HepG2 (cell line): ENCODE results near the gene TNP2. TPM values are rescaled to one million over a fixed set of nuclear protein-coding genes. Genes with fewer than 3 reads are reported as not detected.
A peak's percentile ranks its signal among the peaks of the same experiment; 100 is the strongest.

Experiments used
- EEA1 ChIP-seq: sonication (generic); formaldehyde crosslinking; IDR thresholded peaks from 2 replicates; pipeline ENCODE4 v1.5.1; 2020; ENCODE audit warnings: mild to moderate bottlenecking, missing genetic modification reagents, borderline replicate concordance
- EHMT2 ChIP-seq: fragments of 200-600 bp; sonication (generic); IDR thresholded peaks from 2 replicates; pipeline ENCODE4 v1.7.0; 2017; ENCODE audit warnings: antibody characterized with exemption, low read depth, low read length, borderline replicate concordance
- EP300 ChIP-seq, 3 experiments: sonication (generic) in 1 of 3; formaldehyde crosslinking in 1 of 3; IDR thresholded peaks; 2 replicates each; pipeline versions ENCODE4 v1.5.1 to v1.6.1; 2011 to 2020; ENCODE audit warnings: low read depth in 2 of 3, low read length in 2 of 3, borderline replicate concordance in 1 of 3, improper control_type of control experiment in 1 of 3, mild to moderate bottlenecking in 1 of 3, missing genetic modification reagents in 1 of 3, moderate library complexity in 1 of 3
- FOXA3 ChIP-seq: IDR thresholded peaks from 2 replicates; pipeline ENCODE4 v1.6.1; 2016; ENCODE audit warnings: missing genetic modification reagents, missing compliant biosample characterization
- GLMP ChIP-seq: sonication (generic); formaldehyde crosslinking; IDR thresholded peaks from 2 replicates; pipeline ENCODE4 v1.9.0; 2021; ENCODE audit warnings: missing genetic modification reagents, mild to moderate bottlenecking, borderline replicate concordance
- IRF1 ChIP-seq: sonication (generic); formaldehyde crosslinking; IDR thresholded peaks from 2 replicates; pipeline ENCODE4 v1.4.0; 2020; ENCODE audit warnings: low read depth, mild to moderate bottlenecking, missing genetic modification reagents
- MAFK ChIP-seq, 2 experiments: IDR thresholded peaks in 1 of 2; conservative IDR thresholded peaks in 1 of 2; 2 replicates each; pipeline ENCODE4 v1.6.1; 2011; ENCODE audit warnings: improper control_type of control experiment in 2 of 2, low read length in 2 of 2
- NCOA5 ChIP-seq: sonication (generic); formaldehyde crosslinking; IDR thresholded peaks from 2 replicates; pipeline ENCODE4 v1.4.0; 2020; ENCODE audit warnings: missing genetic modification reagents
- NCOR1 ChIP-seq: fragments of 200-600 bp; sonication (generic); IDR thresholded peaks from 2 replicates; pipeline ENCODE4 v1.7.0; 2017; ENCODE audit warnings: antibody characterized with exemption, low read length, borderline replicate concordance
- NR0B2 ChIP-seq: sonication (generic); formaldehyde crosslinking; IDR thresholded peaks from 2 replicates; pipeline ENCODE4 v1.4.0; 2020; ENCODE audit warnings: mild to moderate bottlenecking, missing genetic modification reagents
- ONECUT2 ChIP-seq: sonication (generic); formaldehyde crosslinking; IDR thresholded peaks from 2 replicates; pipeline ENCODE4 v1.4.0; 2020; ENCODE audit warnings: missing genetic modification reagents
- RAD21 ChIP-seq: fragments of 450-650 bp; formaldehyde crosslinking; IDR thresholded peaks from 2 replicates; pipeline ENCODE4 v1.5.0; 2020; ENCODE audit warnings: mild to moderate bottlenecking
- RCOR2 ChIP-seq: IDR thresholded peaks from 2 replicates; pipeline ENCODE4 v1.6.1; 2016; ENCODE audit warnings: missing biosample characterization, missing genetic modification reagents
- SCMH1 ChIP-seq: sonication (generic); formaldehyde crosslinking; IDR thresholded peaks from 2 replicates; pipeline ENCODE4 v1.9.0; 2021; ENCODE audit warnings: missing genetic modification reagents, mild to moderate bottlenecking, borderline replicate concordance
- TBP ChIP-seq: sonication (generic); formaldehyde crosslinking; IDR thresholded peaks from 2 replicates; pipeline ENCODE4 v1.5.0; 2020; ENCODE audit warnings: missing genetic modification reagents
- YEATS2 ChIP-seq: sonication (generic); formaldehyde crosslinking; IDR thresholded peaks from 2 replicates; pipeline ENCODE4 v1.4.0; 2020; ENCODE audit warnings: missing genetic modification reagents, borderline replicate concordance
- ZMYM2 ChIP-seq: sonication (generic); formaldehyde crosslinking; IDR thresholded peaks from 2 replicates; pipeline ENCODE4 v1.8.0; 2022; ENCODE audit warnings: mild to moderate bottlenecking, missing genetic modification reagents
- ZNF264 ChIP-seq: sonication (generic); formaldehyde crosslinking; IDR thresholded peaks from 2 replicates; pipeline ENCODE4 v1.4.0; 2020; ENCODE audit warnings: missing genetic modification reagents
- ZNF280D ChIP-seq: sonication (generic); formaldehyde crosslinking; IDR thresholded peaks from 2 replicates; pipeline ENCODE4 v1.5.1; 2020; ENCODE audit warnings: mild to moderate bottlenecking, missing genetic modification reagents
- ZNF354B ChIP-seq: sonication (generic); formaldehyde crosslinking; IDR thresholded peaks from 2 replicates; pipeline ENCODE4 v1.8.0; 2022; ENCODE audit warnings: mild to moderate bottlenecking, missing genetic modification reagents
- ZNF576 ChIP-seq: sonication (generic); formaldehyde crosslinking; IDR thresholded peaks from 2 replicates; pipeline ENCODE4 v1.4.0; 2020; ENCODE audit warnings: mild to moderate bottlenecking, missing genetic modification reagents
- ZSCAN25 ChIP-seq: sonication (generic); formaldehyde crosslinking; IDR thresholded peaks from 2 replicates; pipeline ENCODE4 v1.8.0; 2022; ENCODE audit warnings: mild to moderate bottlenecking, missing genetic modification reagents
- polyA plus RNA-seq, 8 experiments: library from polyadenylated mRNA; depleted of rRNA in 3 of 8; stranded (reverse) in 7 of 8; unstranded in 1 of 8; fragments of >200 nt; fragmentation: Illumina TruSeq in 4 of 8; extraction: Trizol in 4 of 8; gene quantifications; 2 replicates each; pipeline versions ENCODE4 v1.2.1 to v1.2.3, GENCODE V29; 2011 to 2016; ENCODE audit warnings: low read depth in 4 of 8, missing spikeins in 1 of 8, mixed read lengths in 1 of 8; ENCODE audit not compliant: insufficient read depth in 1 of 8
- total RNA-seq, 5 experiments: library from RNA; depleted of rRNA; stranded (reverse); fragments of >200 nt; fragmentation: Illumina TruSeq; extraction: Trizol; gene quantifications; 2 replicates each; pipeline ENCODE4 v1.2.3, GENCODE V29; 2016; ENCODE audit warnings: low read depth in 1 of 5

TNP2 gene
- total and polyA plus RNA-seq, 2 of the 13 experiments (the other 11 are each of a cell fraction or from before 2014, with no cell fraction given) = not detected

GRCh38 chr16:11257131-11257938 lies 11.8 kb downstream of the TNP2 start (continued):
- TF ChIP-seq ZNF576 (CRISPR knock-in tag) (no peak), NR0B2 (peak; percentile 64; the same call in 1 of the 2 replicates), NCOA5 (CRISPR knock-in tag) (peak; percentile 87; the same call in 1 of the 2 replicates), GLMP (CRISPR knock-in tag) (no peak), MAFK (conservative IDR thresholded peaks at IDR 0.05 in 1 of 2, IDR thresholded peaks at IDR 0.05 in 1 of 2; ENCODE audit: low read length in 2 of 2) (no peak), EHMT2 (no peak), FOXA3 (peak; percentile 51), SCMH1 (CRISPR knock-in tag) (no peak), ZMYM2 (CRISPR knock-in tag) (peak; percentile 45; the same call in 1 of the 2 replicates), YEATS2 (CRISPR knock-in tag) (peak; percentile 38; the same call in 1 of the 2 replicates), NCOR1 (no peak), ZNF354B (CRISPR knock-in tag) (0 out of 2 replicates have a peak, but pooled peaks have one; percentile 96), IRF1 (CRISPR knock-in tag) (peak; percentile 95), TBP (CRISPR knock-in tag) (no peak), ZSCAN25 (CRISPR knock-in tag) (peak; percentile 47; the same call in 1 of the 2 replicates), RAD21 (peak; percentile 92), ONECUT2 (CRISPR knock-in tag) (no peak), EEA1 (CRISPR knock-in tag) (peak; percentile 81; the same call in 1 of the 2 replicates), RCOR2 (CRISPR knock-in tag) (no peak), ZNF280D (0 out of 2 replicates have a peak, but pooled peaks have one; percentile 35), ZNF264 (CRISPR knock-in tag) (peak; percentile 85), EP300 (IDR thresholded peaks at IDR 0.05; ENCODE audit: low read depth in 2 of 2, low read length in 2 of 2) (peak; percentile 5 to 42; a peak in 2 of 4 replicates), EP300 (CRISPR knock-in tag; IDR thresholded peaks at IDR 0.05; ENCODE audit: borderline replicate concordance) (no peak)
